RWPE2 (cell line): ENCODE measurements around the gene HSF2BP.
A peak's percentile ranks its signal among the peaks of the same experiment; 100 is the strongest.

Experiments
- ATAC-seq: fragments of 200-7000 bp; cut with Tn5 transposase; 3 replicates; pipeline ENCODE4 v1.9.1; 2021; ENCODE audit warnings: low read depth
- DNase-seq: peaks from one replicate; pipeline ENCODE4 v3.0.0-alpha.2; 2020; ENCODE audit warnings: low spot score
- H3K27ac ChIP-seq: fragments of 450-650 bp; 2 replicates; pipeline ENCODE4 v1.5.1; 2017; ENCODE audit warnings: mild to moderate bottlenecking; ENCODE audit not compliant: poor library complexity, severe bottlenecking
- H3K27me3 ChIP-seq: fragments of 250-450 bp; sonication (Bioruptor Pico); 2 replicates; pipeline ENCODE4 v1.5.1; 2021; ENCODE audit warnings: mild to moderate bottlenecking, moderate library complexity; ENCODE audit not compliant: insufficient read depth, poor library complexity, severe bottlenecking
- H3K36me3 ChIP-seq: fragments of 250-450 bp; sonication (Bioruptor Pico); 2 replicates; pipeline ENCODE4 v1.5.1; 2020; ENCODE audit warnings: low read depth, mild to moderate bottlenecking, moderate library complexity
- H3K4me1 ChIP-seq: fragments of 250-450 bp; sonication (Bioruptor Pico); 2 replicates; pipeline ENCODE4 v1.5.1; 2021; ENCODE audit warnings: mild to moderate bottlenecking, moderate library complexity; ENCODE audit not compliant: insufficient read depth, poor library complexity, severe bottlenecking
- H3K4me3 ChIP-seq: fragments of 250-450 bp; sonication (Bioruptor Pico); 2 replicates; pipeline ENCODE4 v1.5.1; 2021; ENCODE audit warnings: mild to moderate bottlenecking, moderate library complexity; ENCODE audit not compliant: severe bottlenecking
- H3K9me3 ChIP-seq: fragments of 250-450 bp; sonication (Bioruptor Pico); 2 replicates; pipeline ENCODE4 v1.5.1; 2021; ENCODE audit warnings: mild to moderate bottlenecking, moderate library complexity; ENCODE audit not compliant: severe bottlenecking
- CTCF ChIP-seq: fragments of 450-650 bp; IDR thresholded peaks from one replicate; pipeline ENCODE4 v1.5.1; 2017; ENCODE audit warnings: mild to moderate bottlenecking, moderate library complexity; ENCODE audit not compliant: poor library complexity, severe bottlenecking

HSF2BP gene

GRCh38 chr21:43644071-43644470 is 15.2 kb downstream of the HSF2BP start:
- ATAC-seq (no peak), DNase-seq (no peak)
- TF ChIP-seq CTCF = no peak
- no peaks in the 10 kb centered on the region for H3K36me3 ChIP-seq
- H3K4me3 ChIP-seq = no peak overlapping the region
- H3K27me3 ChIP-seq = no peaks in the 10 kb centered on the region
- peak overlapping the region; percentile 84 for H3K27ac ChIP-seq
- H3K9me3 ChIP-seq = no peaks in the 10 kb centered on the region
- H3K4me1 ChIP-seq = peaks cover 35% of the 10 kb centered on the region

DNA sequence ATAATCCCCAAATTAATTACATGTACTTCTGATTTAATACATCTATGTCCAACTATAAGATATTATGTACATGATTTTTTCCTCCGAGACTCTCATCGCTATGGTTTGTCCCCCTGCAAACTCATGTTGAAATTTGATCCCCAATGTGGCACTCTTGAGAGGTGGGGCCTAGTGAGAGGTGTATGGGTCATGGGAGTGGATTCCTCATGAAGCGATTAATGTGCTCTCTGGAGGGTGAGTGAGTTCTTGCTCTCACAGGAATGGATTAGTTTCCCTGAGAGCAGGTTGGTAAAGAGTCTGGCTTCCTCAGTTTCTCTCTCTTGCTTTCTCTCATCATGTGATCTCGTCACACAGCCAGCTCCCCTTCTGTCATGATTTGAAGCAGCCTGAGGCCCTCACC is 16.1 kb downstream of the HSF2BP start:
- ATAC-seq (no peak), DNase-seq (no peak)
- TF ChIP-seq CTCF = no peak
- no peak overlapping the region for H3K4me3 ChIP-seq
- peaks cover 36% of the 10 kb centered on the region for H3K4me1 ChIP-seq
- no peaks in the 10 kb centered on the region for H3K9me3 ChIP-seq
- H3K27ac ChIP-seq = peak overlapping the region; percentile 84
- H3K36me3 ChIP-seq = no peaks in the 10 kb centered on the region
- H3K27me3 ChIP-seq = no peaks in the 10 kb centered on the region

- Histone ChIP-seq H3K4me3 (no peak overlapping the region), H3K36me3 (no peaks in the 10 kb centered on the region), H3K27ac (peak overlapping the region; percentile 84), H3K4me1 (peaks cover 25% of the 10 kb centered on the region), H3K9me3 (no peaks in the 10 kb centered on the region), H3K27me3 (no peaks in the 10 kb centered on the region)
- ATAC-seq (no peak), DNase-seq (no peak)
- TF ChIP-seq CTCF = no peak
Observed at GRCh38 chr21:43640400-43640799, 18.9 kb downstream of the HSF2BP start.

GRCh38 chr21:43639470-43640353 is 19.6 kb downstream of the HSF2BP start:
- H3K4me1 ChIP-seq = peaks cover 18% of the 10 kb centered on the region
- no peaks in the 10 kb centered on the region for H3K27me3 ChIP-seq
- DNase-seq (no peak), ATAC-seq (peak; percentile 89)
- no peak for TF ChIP-seq CTCF
- H3K27ac ChIP-seq = peak overlapping the region; percentile 84
- H3K9me3 ChIP-seq = no peaks in the 10 kb centered on the region
- H3K4me3 ChIP-seq = no peak overlapping the region
- H3K36me3 ChIP-seq = no peaks in the 10 kb centered on the region

DNA sequence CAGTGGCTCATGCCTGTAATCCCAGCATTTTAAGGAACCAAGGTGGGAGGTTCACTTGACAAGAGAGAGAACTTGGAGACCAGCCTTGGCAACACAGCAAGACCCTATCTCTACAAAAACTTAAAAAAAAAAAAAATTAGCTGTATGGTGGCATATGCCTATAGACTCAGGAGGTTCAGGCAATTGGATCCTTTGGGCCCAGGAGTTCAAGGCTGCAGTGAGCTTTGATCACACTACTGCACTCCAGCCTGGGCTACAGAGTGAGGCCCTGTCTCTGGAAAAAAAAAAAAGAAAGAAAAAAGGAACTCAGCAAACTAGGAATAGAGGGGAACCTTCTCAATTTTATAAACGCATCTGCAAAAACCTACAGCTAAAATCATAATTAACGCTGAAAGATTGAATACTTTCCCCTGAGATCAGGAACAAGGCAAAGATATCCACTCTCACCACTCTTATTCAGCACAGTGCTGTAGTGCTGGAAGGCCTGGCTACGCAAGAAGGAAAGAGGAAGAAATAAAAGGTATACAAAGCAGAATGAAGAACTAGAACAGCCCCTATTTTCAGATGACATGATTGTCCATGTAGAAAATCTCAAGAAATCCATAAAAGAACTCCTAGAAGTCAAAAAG is 21.6 kb downstream of the HSF2BP start:
- no peak for ATAC-seq
- H3K27me3 ChIP-seq = no peaks in the 10 kb centered on the region
- 0 out of 2 replicates have a peak, but pooled peaks cover 5% of the 10 kb centered on the region for H3K36me3 ChIP-seq
- no peak overlapping the region for H3K4me3 ChIP-seq
- no peak for DNase-seq
- TF ChIP-seq CTCF = no peak
- H3K27ac ChIP-seq = no peak overlapping the region
- no peaks in the 10 kb centered on the region for H3K9me3 ChIP-seq
- H3K4me1 ChIP-seq = peaks cover 18% of the 10 kb centered on the region
